ENCODE data around the gene SHB.

Gene SHB

DNA sequence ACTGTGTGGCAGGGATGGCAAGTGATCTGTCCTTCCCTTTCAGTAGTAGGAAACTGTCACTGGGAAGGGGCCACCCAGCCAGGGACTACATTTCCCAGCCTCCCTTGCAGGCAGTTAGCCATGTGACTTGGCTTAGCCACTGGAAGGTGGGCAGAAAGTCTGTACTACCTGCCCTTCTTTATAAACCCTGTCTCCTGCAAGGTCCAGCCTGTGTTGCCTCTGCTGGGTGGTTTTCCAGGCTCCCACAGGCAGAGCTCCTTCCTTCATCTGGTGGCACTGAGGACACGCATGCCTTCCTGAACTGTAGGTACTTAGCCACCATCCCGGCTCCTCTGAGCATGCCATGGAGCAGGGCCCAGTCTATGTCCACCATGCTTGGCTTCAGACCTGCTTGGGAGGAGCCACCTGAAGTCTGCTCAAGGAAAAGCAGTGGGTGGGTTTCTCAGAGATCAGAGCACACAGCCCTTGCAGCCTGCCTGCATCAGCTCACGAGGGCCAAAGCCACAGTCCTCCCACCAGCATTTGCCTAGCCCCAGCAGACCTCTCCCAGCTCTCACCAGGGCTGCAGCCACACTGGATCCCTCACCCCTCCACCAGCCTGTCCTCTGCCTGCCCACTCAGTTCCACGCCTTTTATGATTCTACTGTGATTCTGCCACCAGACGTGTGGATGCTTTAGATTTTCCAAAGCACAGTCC is 148.4 kb downstream of the SHB start:
- no peak overlapping the region for H3K4me3 ChIP-seq (ENCODE audit: low read depth, low read length)
- TF ChIP-seq, protein P1, sequence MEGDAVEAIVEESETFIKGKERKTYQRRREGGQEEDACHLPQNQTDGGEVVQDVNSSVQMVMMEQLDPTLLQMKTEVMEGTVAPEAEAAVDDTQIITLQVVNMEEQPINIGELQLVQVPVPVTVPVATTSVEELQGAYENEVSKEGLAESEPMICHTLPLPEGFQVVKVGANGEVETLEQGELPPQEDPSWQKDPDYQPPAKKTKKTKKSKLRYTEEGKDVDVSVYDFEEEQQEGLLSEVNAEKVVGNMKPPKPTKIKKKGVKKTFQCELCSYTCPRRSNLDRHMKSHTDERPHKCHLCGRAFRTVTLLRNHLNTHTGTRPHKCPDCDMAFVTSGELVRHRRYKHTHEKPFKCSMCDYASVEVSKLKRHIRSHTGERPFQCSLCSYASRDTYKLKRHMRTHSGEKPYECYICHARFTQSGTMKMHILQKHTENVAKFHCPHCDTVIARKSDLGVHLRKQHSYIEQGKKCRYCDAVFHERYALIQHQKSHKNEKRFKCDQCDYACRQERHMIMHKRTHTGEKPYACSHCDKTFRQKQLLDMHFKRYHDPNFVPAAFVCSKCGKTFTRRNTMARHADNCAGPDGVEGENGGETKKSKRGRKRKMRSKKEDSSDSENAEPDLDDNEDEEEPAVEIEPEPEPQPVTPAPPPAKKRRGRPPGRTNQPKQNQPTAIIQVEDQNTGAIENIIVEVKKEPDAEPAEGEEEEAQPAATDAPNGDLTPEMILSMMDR (IDR thresholded peaks at IDR 0.05; ENCODE audit: insufficient read depth, low read depth, low read length, missing control alignments), result no peak
- DNase-seq (ENCODE audit: low read depth), result peak; percentile 44

DNA sequence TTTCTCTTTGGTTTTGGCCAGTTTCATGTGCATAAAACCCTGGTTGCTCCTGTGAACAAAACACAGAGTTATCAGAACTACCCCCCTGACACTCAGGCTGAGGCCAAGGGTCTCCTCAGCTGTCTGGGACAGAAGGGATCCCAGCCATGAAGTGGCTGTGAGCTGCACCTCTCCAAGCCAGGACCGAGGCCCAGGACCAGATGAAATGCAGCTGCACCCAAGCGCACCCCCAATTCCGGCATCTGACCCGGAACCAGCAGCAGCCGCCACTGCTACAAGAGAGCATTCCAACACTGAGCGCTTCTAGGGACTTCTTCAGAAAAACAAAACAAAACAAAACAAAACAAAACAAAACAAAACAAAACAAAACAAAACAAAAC is 149.1 kb downstream of the SHB start:
- no peak for DNase-seq (ENCODE audit: low read depth)
- TF ChIP-seq, protein P1 (IDR thresholded peaks at IDR 0.05; ENCODE audit: insufficient read depth, low read depth, low read length, missing control alignments), result no peak
- H3K4me3 ChIP-seq (ENCODE audit: low read depth, low read length), result no peak overlapping the region

DNA sequence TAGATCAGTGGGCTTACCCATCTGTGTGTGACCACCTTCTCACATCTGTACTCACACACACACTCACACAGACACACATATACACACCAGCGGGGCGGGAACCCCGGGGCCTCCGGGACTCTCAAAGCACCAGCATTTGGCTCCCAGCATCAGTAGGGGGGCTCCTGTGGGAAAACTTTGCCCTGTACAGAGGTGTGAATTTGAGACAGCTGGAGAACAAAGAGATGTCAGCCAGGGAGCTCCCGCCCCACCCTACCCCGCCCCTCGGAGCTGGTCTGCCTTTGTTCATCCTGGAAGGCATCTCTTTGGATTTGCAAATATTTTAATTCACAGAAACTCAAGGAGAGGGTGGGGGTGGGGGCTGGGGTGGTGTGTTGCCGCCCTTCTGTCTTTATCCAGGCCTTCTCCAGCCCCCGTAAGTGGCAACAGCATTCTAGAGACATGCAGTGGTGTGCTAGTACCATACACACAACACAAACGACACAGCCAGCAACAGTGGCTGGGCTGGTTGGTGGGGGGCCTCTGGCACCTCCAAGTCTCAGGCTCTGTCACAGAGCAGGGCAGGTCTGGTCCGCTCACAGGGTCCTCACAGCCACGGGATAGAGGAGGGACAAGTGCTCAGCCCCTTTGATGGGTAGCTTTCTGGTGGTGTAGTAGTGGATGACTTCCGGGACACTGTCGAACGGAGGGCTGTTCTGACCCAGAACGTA is 149.6 kb downstream of the SHB start:
- no peak for DNase-seq (ENCODE audit: low read depth)
- no peak overlapping the region for H3K4me3 ChIP-seq (ENCODE audit: low read depth, low read length)
- TF ChIP-seq, protein P1 (IDR thresholded peaks at IDR 0.05; ENCODE audit: insufficient read depth, low read depth, low read length, missing control alignments), result no peak

DNA sequence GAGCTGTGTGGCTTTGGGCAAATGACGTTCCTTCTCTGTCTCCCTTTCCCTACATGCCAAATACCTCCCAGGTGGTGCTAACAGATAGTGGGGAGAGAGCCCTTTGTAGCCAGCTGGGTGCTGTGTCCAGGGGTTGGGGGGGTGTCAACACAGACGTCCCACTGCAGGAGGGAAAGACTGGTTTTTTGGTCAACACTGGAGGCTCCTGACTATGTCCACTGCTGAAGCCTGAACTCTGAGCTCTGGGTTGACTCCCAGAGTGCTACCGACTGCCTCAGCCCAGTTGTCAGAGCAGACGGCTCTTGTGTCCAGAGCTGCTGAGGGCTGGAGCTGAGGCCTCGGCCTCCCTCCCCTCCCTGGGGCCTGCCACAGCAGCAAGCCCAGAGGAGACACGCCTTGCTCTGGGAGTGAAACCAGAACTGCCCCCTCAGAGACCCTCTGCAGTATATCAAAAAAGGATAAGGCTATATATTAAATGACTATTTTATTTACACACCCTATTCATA is 150.3 kb downstream of the SHB start:
- DNase-seq (ENCODE audit: low read depth), result no peak
- TF ChIP-seq, protein P1 (IDR thresholded peaks at IDR 0.05; ENCODE audit: insufficient read depth, low read depth, low read length, missing control alignments), result no peak
- no peak overlapping the region for H3K4me3 ChIP-seq (ENCODE audit: low read depth, low read length)

DNA sequence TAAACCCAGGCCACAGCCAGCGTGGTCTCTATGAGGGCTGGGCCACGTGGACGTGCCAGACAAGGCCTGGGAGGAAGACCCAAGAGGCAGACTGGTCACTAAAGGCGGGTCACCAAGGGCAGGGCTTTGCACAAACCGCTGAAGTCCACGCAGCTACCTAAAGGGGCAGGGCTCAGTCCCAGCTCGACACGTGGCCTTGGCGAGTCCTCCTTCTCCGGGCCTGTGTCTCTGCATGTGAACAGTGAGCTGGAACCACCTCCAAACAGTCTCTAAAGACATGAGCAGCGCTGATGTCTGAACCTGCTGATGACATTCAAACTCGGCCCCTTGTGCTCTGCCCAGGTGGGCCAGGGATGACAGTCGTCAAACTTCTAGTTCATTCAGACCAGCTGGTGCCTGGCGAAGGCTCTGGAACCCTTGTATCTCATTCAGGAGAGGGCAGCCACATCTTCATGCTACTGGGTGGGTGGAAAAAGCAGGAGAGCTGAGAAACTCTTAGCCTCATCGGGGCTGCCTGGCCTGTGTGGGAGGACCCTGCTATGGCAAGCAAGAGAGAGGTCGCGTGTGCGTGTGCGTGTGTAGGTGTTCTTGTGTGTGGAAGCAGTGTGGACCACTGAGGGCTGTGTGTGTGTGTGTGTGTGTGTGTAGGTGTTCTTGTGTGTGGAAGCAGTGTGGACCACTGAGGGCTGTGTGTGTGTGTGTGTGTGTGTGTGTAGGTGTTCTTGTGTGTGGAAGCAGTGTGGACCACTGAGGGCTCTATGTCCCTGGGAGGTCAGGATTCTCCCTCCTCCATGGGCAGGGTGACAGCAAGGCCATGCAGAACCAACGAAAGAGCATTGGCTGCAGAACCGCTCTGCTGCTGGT is 151.0 kb downstream of the SHB start:
- no peak for DNase-seq (ENCODE audit: low read depth)
- H3K4me3 ChIP-seq (ENCODE audit: low read depth, low read length), result no peak overlapping the region
- TF ChIP-seq, protein P1 (IDR thresholded peaks at IDR 0.05; ENCODE audit: insufficient read depth, low read depth, low read length, missing control alignments), result no peak

DNA sequence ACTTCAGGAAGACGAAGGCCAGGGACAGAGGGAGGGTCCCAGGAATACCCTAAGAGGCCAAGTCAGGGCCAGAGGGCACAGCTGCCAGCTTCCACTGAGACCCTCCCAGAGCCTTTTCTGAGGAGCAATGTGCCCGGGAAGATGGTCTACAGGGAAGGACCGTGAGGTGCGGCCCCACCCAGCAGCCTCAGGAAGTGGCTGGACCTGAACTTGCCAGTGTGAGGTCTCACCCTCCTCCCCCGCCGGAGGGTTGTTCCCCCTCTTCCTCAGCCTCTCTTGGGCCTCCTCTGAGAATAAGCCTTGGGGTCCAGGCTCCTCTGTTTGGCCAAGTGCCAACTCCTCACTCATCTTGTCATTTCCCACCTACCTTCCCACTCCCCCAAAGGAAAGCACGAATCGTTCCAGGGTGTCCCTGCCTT is 151.7 kb downstream of the SHB start:
- H3K4me3 ChIP-seq (ENCODE audit: low read depth, low read length), result no peak overlapping the region
- no peak for DNase-seq (ENCODE audit: low read depth)
- TF ChIP-seq, protein P1 (IDR thresholded peaks at IDR 0.05; ENCODE audit: insufficient read depth, low read depth, low read length, missing control alignments), result no peak
